ENCODE measurements around the gene CCR9.
"Not testable (repeated sequence)": the region's sequence is repeated elsewhere in the genome, so short reads cannot be mapped to it uniquely, and the experiment has no call there.

The CCR9 gene, protein sequence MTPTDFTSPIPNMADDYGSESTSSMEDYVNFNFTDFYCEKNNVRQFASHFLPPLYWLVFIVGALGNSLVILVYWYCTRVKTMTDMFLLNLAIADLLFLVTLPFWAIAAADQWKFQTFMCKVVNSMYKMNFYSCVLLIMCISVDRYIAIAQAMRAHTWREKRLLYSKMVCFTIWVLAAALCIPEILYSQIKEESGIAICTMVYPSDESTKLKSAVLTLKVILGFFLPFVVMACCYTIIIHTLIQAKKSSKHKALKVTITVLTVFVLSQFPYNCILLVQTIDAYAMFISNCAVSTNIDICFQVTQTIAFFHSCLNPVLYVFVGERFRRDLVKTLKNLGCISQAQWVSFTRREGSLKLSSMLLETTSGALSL

DNA sequence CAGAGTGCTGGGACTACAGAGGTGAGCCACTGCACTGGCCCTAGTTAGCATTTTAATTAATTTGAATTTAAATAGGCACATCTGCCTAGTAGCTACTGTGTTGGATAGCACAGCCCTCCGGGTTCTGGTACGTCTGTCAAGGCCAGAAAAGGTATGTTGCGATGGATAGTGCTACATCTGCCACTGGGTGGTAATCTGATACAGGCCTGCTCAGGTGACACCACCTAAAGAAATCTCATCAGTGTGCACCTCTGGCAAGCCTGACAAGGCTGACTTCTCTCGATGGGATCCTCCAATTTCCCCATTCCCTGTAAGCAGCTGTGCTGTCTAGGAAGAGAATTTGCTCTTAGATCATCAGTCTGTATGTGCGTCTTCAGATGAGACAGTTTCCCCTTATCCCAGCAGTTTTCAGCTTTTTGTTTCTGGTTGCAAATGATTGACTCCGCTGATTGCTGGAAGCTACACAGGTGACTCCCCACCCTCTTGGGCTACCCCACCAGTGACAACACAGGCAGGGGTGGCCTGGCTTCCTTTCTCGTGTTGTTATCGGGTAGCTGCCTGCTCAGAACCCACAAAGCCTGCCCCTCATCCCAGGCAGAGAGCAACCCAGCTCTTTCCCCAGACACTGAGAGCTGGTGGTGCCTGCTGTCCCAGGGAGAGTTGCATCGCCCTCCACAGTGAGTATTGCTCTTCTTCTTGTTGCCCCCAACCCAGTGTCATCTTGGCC lies at the start of gene CCR9:
CCR9 (plus strand) TSS at position 565 of the 727 bp plus-strand sequence. CDS start 8,391 bp downstream, outside the sequence.
- DNase-seq (ENCODE audit: low read depth, low spot score), result no peak

- no peak for DNase-seq (ENCODE audit: low read depth, low spot score)
Measured at GRCh38 chr3:45838466-45838865, 47.9 kb upstream of the CCR9 start.

DNA sequence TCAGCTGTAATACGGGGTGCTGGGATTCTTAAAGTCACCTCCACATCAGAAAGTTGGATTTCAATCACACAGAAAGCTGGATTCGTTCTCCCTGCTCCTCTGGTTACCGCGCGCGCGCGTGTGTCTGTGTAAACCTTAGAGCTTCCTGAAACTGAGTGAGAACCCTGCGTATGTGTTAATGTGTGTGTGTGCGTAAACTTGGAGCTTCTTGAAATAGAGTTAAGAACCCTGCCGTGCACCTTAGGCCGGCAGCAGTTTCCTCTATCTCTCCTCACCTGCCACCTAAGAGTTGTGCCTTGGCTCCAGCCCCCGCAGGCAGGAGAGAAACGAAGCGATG lies 45.0 kb upstream of the CCR9 start:
- no peak for DNase-seq (ENCODE audit: low read depth, low spot score)

- peak; percentile 90 for DNase-seq (ENCODE audit: low read depth, low spot score)
Measured at GRCh38 chr3:45841757-45842491, 44.4 kb upstream of the CCR9 start, which contains the start of gene LZTFL1. Gene LZTFL1, minus strand, starts transcription at chr3:45842119. Its CDS starts 128 bp downstream, at chr3:45841991.

DNA sequence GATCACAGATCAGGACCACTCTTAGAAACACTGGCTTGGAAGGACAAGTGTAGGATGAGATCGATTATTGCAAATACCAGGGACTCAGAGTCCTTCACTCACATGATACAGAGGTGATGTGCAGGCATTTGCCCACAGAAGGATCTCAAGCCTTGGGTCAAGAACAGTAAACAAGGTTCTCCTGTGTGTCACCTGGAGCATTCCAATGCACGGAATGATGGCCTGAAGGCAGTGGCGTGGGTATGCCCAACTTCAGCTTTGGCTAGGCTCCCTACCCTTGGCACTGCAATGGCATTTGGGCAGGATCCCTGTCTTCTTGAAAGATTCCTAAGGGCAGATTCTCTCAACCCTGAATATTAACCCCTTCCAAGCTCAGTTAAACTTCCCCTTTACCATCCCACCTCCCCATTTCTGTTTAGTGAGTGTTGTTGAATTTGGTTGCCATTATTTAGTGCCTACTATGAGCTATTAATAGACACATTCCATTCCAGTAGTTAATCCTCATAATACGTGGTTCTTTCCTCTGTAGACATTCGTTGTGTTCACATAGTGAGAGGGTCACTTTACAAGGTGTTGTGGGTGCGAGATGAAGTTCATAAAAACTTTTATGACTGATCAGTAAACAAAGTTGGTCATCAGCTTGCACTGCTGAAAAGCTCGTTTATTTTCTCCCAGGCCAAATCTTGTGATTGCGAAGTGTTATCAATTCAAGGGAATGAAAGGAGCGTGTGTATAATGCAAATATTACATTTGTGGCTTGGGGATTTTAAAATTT lies 43.3 kb upstream of the CCR9 start:
- DNase-seq (ENCODE audit: low read depth, low spot score), result no peak

GRCh38 chr3:45844616-45845015 lies 41.7 kb upstream of the CCR9 start:
- DNase-seq (ENCODE audit: low read depth, low spot score), result no peak

GRCh38 chr3:45848392-45848791 lies 38.0 kb upstream of the CCR9 start:
- no peak for DNase-seq (ENCODE audit: low read depth, low spot score)

- no peak for DNase-seq (ENCODE audit: low read depth, low spot score)
Measured at GRCh38 chr3:45852828-45853227, 33.5 kb upstream of the CCR9 start.

GRCh38 chr3:45856323-45856722 lies 30.0 kb upstream of the CCR9 start:
- DNase-seq (ENCODE audit: low read depth, low spot score), result not testable (repeated sequence)

DNA sequence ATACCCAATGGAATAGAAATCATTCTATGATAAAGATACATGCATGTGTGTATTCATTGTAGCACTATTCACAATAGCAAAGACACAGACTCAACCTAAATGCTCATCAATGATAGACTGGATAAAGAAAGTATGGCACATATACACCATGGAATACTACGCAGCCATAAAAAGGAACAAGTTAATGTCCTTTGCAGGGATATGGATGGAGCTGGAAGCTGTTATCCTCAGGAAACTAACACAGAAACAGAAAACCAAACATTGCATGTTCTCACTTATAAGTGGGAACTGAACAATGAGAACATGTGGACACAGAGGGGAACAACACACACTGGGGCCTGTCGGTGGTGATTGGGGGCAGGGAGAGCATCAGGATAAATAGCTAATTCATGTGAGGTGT lies 29.3 kb upstream of the CCR9 start:
- not testable (repeated sequence) for DNase-seq (ENCODE audit: low read depth, low spot score)

- DNase-seq (ENCODE audit: low read depth, low spot score), result no peak
Measured at GRCh38 chr3:45858809-45859543, 27.4 kb upstream of the CCR9 start.

DNA sequence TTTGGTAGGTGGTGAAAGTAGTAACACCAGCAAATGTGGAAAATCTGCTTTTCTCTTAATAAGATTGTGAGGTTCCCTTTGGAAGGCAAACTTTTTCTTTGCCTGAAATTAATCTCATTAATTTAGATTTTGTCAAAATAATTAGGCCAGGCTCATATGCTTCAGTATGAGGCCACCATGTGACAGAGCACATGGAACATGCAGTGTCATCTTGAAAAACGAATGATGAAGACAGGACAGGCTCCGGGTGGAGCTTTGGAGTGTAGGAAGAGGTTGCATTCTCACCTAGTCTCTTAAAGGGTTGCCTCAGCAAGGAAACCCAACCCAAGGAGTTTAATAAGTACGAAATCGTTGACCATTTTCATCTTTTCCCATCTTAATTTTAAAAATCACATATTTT lies 25.9 kb upstream of the CCR9 start:
- DNase-seq (ENCODE audit: low read depth, low spot score), result no peak

GRCh38 chr3:45861043-45861719 lies 25.2 kb upstream of the CCR9 start:
- no peak for DNase-seq (ENCODE audit: low read depth, low spot score)

- no peak for DNase-seq (ENCODE audit: low read depth, low spot score)
Measured at GRCh38 chr3:45864760-45865519, 21.4 kb upstream of the CCR9 start.

GRCh38 chr3:45865563-45865962 lies 20.8 kb upstream of the CCR9 start:
- DNase-seq (ENCODE audit: low read depth, low spot score), result no peak

DNA sequence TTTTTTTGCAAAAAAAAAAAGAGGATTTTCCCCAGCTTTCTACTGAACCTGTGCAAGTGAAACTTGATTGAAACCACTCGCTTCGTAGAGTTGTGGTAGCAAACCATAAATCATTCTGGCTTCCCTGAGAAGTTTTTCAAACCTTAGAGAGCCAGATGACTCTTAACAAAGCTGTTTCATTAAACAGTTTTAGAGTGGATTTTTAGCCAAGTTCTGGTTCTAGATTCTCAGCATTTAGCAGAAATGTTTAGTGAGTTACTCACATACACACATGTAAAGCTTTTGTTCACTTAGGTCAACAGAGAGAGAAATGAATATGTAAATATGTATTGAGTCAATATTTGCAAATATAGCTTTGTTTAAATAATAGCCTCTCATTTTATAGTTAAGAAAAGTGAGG lies 18.1 kb upstream of the CCR9 start:
- no peak for DNase-seq (ENCODE audit: low read depth, low spot score)

- no peak for DNase-seq (ENCODE audit: low read depth, low spot score)
Measured at GRCh38 chr3:45868650-45869049, 17.7 kb upstream of the CCR9 start.

DNA sequence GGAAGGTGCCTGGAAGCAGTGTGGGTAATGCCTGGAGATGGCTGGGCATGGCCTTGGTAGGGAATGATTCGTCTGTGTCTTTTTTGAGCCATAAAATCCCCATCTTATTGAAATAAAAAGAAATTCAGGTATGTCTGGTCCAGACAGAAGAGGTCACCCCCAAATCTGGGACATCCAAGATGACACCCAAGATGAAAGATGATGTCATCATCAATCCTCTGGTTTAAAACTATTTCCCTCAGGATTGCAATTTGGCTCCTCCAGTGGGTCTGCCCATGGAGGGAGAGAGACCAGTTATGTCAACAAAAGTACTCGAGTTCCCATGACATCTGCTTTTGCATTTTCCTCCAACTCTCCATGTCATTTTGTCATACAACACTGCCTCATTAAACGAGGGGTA lies 16.7 kb upstream of the CCR9 start:
- DNase-seq (ENCODE audit: low read depth, low spot score), result no peak

DNA sequence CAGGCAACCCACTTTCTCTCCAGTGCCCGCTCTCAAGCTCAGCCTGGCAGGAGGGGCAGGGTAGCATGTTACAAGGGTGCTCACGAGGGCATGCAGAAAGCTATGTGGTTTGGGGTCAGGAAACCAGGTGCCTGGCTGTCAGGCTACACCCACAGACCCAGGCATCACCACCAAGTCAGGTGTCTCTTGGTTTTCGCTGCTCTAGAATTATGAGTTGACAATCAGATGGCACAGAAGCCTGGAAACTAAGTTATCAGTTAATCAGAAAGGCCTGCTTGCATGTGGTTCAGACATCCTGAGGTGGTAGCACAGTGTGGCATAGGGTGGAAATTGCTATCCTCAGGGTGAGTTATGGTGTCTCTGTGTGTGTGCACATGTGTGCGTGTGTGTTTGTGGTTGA lies 16.2 kb upstream of the CCR9 start:
- no peak for DNase-seq (ENCODE audit: low read depth, low spot score)

- DNase-seq (ENCODE audit: low read depth, low spot score), result no peak
Measured at GRCh38 chr3:45871780-45872179, 14.6 kb upstream of the CCR9 start.

Data from brain pericyte (primary cell).